HG03575 (cell line): ENCODE data around the gene FKBP1A.
"Not testable (repeated sequence)": the region's sequence is repeated elsewhere in the genome, so short reads cannot be mapped to it uniquely, and the experiment has no call there.

ENCODE experiments used
- ATAC-seq: cut with Tn5 transposase; IDR thresholded peaks from one replicate; pipeline ENCODE4 v1.9.1; 2021; ENCODE audit not compliant: unreplicated experiment, insufficient number of reproducible peaks, low FRiP score; ENCODE audit errors: extremely low read depth

The FKBP1A gene

DNA sequence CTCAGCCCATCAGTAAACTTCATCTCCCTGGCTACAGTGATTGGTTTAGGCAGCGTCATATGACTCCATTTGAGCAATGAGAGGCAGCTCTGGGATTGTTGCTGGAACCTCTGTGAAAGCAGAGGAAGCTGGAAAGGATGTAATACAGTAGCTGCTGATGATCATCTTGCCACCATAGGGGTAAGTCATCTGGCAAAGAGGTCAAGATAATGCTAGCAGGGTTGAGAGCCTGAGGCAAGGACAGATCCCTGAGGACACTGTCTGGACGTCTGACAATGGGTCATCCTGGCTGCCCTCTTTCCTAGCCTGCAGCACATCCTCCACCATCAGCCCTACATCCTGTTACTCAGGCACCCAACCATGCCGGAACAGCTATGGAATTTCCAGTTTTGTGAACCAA, 25.5 kb upstream of the FKBP1A start:
- ATAC-seq: no peak

DNA sequence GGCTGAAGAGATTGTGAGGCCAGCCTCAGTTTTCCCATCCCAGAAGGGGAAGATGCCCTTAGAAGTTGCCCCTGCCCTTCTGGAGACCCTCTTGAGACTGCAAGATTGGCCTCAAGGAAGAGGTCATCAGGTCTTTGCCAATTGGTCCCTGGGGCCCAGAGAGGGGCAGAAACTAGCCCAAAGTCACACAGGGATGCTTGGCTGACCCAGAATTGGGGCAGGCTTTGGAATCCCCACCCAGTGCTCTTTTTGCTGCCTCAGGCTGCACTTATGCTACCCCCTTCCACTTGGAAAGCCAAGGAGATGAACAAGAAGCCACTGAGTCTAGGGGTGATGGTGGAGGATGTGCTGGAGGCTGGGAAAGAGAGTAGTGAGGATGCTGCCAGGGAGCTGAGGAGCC, 24.9 kb upstream of the FKBP1A start:
- ATAC-seq: no peak

DNA sequence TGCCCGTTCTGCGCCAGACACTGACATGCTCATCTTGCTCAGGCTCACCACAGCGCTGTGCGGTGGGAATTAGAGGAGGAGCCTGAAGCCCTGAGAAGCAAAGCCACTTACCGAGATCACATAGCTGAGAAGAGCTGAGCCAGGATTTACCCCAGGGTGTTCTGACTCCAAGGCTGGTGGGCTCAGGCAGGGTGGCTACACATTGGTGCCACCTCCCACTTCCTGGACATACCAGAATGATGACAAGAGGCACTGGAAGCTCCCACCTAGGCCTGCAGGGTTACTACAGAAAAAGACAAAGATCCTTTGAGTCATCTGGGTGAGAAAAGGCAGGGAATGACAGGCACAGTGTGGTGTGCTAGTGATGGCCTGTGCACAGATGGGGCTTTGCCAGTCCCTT, 24.4 kb upstream of the FKBP1A start:
- ATAC-seq: no peak

GRCh38 chr20:1415667-1416468, 23.0 kb upstream of the FKBP1A start:
- ATAC-seq: no peak

DNA sequence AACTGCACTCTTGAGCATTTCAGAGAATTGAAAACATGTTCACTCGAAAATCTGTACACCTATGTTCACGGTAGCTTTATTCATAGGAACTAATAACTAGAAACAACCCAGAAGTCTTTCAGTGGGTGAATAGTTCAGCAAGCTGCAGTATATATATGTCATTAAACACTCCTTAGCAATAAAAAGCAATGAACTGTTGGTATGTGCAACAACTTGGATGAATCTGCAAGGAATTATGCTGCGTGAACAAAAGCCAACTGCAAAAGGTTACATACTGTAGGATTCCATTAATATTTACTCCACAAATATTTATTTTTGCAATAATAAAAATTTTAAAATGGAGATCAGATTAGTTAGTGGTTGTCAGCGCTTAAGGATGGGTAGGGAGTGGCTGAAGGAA, 22.1 kb upstream of the FKBP1A start:
- no peak for ATAC-seq

DNA sequence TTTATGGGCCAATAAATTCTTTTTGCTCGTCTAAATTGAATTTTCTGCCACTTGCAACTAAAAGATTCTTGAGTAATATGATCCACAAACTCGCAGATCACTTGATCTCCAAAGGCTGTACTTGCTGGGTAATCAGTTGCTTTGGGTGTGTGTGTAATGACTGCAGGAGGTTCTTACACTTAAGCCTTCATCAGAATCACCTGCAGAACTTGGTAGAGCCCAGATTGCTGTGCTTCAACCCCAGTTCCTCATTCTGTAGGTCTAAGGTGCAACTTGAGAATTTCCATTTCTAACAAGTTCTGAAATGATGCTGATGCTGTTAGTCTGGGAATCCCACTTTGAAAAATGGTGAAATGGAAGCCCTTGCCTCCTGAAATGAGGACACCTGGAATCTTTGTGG, 12.9 kb upstream of the FKBP1A start:
- ATAC-seq: no peak

GRCh38 chr20:1403624-1404023, 10.8 kb upstream of the FKBP1A start:
- no peak for ATAC-seq

DNA sequence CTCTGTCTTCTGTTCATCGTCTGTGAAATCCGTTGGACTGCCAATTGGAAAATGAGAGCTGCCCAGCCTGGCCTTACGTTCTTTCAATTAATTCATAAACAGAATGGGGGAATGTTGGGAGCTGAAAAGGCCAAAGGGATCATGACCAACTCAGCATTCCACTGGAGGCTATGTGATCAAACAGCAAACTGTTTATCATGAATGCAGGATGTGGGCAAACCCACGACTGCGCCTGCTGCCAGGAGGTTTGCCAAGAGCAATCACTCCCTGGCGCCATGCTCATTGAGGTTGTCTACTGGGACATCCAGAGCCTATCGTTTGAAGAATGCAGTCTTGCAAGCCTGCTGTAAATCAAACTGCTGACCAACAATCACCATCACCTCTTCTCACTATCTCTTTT, 9.3 kb upstream of the FKBP1A start:
- ATAC-seq: no peak

GRCh38 chr20:1401451-1401907, 8.6 kb upstream of the FKBP1A start:
- no peak for ATAC-seq

DNA sequence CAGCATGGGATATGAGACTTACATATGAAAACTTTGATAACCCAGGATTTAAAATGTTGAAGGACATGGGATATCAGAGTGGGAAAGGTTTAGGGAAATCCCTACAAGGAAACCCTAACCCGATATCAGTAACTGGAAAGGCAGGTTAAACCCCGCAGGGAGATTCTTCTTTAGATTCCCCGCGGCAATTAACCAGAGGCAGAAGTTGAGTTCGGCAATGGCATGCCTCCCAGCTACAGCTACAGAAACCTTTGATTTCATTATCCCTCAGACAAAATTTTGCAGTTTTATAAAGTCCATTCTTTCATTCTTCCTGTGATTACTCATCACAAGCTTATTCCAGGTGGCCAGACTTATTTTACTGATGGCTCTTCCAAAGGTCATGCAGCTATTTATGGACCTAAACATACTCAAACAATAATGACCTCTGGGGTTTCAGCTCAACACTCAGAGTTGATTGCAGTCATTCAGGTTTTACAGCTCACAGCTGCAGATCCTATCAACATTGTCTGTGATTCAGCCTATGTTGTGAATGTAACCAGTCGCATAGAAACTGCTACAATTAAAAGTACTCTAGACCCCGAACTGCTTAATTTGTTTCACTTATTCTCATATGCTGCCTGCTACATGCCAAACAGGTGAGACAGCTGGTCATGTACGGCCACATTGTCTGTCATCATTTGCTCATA, 7.0 kb upstream of the FKBP1A start:
- ATAC-seq: not testable (repeated sequence)

- not testable (repeated sequence) for ATAC-seq
Observed at GRCh38 chr20:1398185-1398584, 5.3 kb upstream of the FKBP1A start.

- no peak for ATAC-seq
Observed at GRCh38 chr20:1397710-1398109, 4.9 kb upstream of the FKBP1A start.

DNA sequence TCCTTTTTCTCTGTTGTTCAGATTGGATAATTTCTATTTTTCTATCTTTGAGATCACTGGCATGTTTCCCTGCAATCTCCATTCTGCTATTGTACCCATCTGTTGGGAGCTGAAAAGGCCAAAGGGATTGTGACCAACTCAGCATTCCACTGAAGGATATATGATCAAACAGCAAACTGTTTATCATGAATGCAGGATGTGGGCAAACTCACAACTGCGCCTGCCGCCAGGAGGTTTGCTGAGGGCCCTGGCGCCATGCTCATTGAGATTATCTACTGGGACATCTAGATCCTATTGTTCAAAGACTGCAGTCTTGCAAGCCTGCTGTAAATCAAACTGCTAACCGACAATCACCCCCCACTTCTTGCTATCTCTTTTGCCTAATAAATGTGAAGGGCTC, 3.8 kb upstream of the FKBP1A start:
- no peak for ATAC-seq

- ATAC-seq: no peak
Observed at GRCh38 chr20:1396264-1396663, 3.4 kb upstream of the FKBP1A start.

DNA sequence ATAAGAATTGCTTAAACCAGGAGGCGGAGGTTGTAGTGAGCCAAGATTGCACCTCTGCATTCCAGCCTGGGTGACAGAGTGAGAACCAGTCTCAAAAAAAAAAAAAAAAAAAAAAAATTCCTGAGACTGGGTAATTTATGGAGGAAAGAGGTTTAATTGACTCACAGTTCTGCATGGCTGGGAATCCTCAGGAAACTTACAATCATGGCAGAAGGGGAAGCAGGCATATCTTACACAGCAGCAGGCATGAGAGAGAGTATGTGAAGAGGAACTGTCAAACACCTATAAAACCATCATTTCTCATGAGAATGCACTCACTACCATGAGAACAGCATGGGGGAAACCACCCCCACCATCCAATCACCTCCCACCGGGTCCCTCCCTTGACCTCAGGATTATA, 1.8 kb upstream of the FKBP1A start:
- ATAC-seq: no peak

DNA sequence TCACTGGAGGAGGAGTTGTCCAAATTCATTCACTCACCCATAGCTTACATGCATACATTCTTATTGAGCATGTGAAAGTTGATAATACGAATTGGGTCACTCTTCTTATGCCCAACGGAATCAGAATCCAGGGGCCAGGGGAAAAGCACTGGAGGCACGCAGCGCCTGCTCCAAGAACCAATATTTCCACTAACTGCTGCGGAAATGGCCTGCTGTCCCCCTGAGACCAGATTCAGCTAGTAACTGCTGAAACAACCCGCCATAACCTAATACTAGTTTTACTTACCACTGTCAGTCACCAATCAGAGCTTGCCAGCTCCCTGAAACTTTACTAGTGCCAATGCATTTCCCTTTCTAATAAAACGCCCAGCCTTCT, 641 bp upstream of the FKBP1A start:
- no peak for ATAC-seq

DNA sequence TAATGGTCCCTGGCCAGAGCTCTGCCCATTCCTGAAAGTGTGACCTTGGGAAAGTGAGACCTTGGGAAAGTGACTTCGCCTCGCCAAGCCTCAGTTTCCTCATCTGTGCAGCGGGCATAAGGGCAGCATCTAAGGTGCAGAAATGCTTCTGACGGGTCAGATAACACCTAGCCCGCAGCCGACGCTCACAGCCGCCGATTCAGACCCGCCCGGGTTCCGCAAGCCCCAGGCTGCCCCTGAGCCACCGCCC, 486 bp downstream of the FKBP1A start:
- ATAC-seq: no peak

- ATAC-seq: no peak
Observed at GRCh38 chr20:1391640-1392442, 1.0 kb downstream of the FKBP1A start.

DNA sequence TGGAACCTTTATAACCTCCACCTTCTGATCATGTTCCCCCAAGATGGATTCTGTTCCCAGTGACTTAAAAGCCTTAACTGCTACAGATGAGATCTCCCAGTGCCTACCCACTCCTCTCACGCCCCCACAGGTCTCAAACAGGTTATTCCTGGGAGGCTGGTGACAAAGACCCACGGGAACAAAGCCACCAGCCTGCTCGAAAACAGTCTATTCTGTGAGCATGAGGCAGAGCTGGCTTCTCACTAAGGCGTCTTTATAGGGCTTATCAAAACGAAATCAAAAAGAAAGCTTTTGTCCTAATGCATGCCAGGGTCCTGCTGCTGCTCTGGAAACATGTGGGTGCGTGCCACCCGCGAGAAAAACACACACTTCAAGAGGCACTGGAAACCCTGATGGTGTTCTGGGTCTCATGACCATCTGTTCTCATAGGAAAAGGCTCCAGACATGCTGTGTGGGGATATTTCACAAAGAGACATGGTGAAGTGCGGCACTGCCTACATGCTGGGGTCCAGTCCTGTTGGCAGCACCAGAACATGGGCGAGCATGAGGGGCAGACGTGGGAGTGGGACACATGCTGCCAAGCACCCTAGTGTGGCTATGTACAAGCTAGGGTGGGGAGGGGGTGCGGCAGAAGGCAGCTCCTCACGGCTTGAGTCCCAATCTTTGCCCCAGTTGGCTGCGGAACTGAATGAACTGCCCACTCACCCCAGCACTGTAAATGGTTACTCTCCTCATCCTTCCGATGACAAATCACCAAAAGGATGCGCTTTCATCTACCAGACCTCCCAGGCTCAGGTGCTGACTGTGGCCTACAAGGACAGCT, 2.1 kb downstream of the FKBP1A start:
- ATAC-seq: no peak
